ENCODE results near the gene CDC20B.
"Not testable (repeated sequence)": the region's sequence is repeated elsewhere in the genome, so short reads cannot be mapped to it uniquely, and the experiment has no call there.

Gene CDC20B

DNA sequence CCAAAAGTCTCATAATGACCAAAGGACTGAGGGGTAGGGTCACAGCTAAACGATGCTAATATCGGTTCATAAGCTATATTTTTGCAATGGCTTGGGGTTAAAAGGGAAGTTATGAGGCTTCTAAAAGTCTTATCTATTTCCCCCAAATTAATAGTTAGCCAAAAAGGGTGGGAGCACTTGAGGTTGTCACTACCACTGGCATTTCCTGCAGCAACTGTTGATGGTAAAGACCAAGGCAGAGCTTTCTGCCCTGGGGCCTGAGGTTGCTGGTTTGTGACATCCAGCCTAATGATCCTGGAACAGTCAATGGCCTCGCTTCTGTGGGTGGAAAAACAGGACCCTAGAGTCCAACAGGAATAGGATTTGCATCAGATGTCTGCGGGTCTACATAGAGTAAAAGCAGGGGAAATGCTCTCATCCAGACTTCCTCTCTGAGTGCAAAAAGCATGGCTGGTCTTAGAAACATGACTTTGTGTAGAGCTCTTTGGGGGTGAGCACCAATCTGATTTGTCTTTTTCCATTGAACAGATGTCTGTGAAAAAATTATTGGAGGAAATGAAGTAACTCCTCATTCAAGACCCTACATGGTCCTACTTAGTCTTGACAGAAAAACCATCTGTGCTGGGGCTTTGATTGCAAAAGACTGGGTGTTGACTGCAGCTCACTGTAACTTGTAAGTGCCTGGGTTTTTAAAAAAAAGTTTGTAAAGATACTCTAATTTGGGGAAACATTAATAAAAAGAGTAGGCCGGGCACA is 67.9 kb downstream of the CDC20B start:
- TF ChIP-seq, protein P1, sequence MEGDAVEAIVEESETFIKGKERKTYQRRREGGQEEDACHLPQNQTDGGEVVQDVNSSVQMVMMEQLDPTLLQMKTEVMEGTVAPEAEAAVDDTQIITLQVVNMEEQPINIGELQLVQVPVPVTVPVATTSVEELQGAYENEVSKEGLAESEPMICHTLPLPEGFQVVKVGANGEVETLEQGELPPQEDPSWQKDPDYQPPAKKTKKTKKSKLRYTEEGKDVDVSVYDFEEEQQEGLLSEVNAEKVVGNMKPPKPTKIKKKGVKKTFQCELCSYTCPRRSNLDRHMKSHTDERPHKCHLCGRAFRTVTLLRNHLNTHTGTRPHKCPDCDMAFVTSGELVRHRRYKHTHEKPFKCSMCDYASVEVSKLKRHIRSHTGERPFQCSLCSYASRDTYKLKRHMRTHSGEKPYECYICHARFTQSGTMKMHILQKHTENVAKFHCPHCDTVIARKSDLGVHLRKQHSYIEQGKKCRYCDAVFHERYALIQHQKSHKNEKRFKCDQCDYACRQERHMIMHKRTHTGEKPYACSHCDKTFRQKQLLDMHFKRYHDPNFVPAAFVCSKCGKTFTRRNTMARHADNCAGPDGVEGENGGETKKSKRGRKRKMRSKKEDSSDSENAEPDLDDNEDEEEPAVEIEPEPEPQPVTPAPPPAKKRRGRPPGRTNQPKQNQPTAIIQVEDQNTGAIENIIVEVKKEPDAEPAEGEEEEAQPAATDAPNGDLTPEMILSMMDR (conservative IDR thresholded peaks at IDR 0.05; ENCODE audit: low read length), result no peak
- DNase-seq (ENCODE audit: low read depth), result no peak
- no peak overlapping the region for H3K4me3 ChIP-seq (ENCODE audit: low read length)

DNA sequence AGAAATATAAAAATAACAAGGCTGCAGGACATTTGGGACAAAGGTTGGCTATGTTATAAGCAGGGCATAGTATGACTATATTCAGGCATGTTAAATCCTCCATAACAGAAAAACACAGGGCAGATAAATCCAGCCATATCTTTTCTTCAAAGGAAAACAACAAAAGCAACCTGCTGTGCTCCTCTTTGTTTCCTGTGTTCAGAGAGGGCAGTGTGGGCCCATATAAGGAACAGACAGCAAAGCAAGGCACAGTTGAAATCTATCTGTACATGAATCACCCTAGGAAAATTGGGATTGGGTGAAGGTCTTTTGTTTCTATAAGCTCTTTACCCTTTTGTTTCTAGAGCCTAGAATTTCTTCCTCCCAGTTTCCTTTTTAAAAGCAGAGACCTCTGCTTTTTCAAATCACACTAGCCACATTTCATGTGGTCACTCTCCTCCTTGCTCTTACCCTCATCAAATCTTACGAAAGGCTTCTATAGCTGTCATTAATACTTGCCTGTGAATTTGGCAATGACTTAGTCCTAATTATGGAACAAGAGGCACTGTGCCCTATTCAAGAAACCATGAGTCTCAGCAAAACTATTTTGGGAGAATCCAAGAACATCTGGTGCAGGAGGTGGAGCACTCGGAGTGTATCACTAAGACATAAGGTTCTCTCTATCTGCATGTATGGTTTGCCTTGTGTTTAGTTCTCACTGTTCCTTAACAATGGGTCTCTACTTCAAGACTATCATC is 68.8 kb downstream of the CDC20B start:
- peak; percentile 51 for DNase-seq (ENCODE audit: low read depth)
- TF ChIP-seq, protein P1 (conservative IDR thresholded peaks at IDR 0.05; ENCODE audit: low read length), result no peak
- H3K4me3 ChIP-seq (ENCODE audit: low read length), result no peak overlapping the region

DNA sequence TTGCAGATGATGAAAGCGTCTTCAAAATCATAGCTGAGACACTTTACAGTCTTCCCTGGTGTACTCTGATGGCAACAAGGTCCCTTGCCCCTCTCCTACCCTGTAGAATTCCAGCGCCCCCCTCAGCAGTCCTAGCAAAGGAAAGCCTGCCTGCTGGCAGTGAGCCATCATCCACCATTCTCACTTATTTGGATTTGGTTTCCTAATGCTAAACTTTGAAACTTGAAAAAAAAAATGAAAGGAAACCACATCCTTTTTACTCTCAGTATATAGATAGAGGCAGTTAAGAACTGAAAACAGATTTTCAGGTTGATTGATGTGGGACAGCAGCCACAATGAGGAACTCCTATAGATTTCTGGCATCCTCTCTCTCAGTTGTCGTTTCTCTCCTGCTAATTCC is 70.6 kb downstream of the CDC20B start, which contains the start of gene GZMA:
GZMA (plus strand) TSS at position 299 of the 400 bp plus-strand sequence; CDS start at position 336, 37 bp downstream.
- TF ChIP-seq, protein P1 (conservative IDR thresholded peaks at IDR 0.05; ENCODE audit: low read length), result no peak
- no peak for DNase-seq (ENCODE audit: low read depth)
- no peak within 1 kb of the TSS for H3K4me3 ChIP-seq (ENCODE audit: low read length)

GRCh38 chr5:55101556-55102276 is 71.3 kb downstream of the CDC20B start:
- TF ChIP-seq, protein P1 (conservative IDR thresholded peaks at IDR 0.05; ENCODE audit: low read length), result no peak
- DNase-seq (ENCODE audit: low read depth), result no peak
- H3K4me3 ChIP-seq (ENCODE audit: low read length), result no peak overlapping the region

DNA sequence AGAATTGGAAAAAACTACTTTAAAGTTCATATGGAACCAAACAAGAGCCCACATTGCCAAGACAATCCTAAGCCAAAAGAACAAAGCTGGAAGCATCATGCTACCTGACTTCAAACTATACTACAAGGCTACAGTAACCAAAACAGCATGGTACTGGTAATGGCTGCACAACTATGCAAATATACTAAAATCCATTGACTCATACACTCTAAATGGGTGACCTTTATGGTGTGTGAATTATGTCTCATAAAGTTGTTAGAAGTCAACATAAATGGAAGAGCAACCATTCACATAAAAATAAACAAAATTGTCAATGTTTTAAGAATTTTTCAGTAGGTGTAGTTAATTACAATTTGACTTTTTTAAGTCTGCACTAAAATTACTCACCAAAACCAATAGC is 71.8 kb downstream of the CDC20B start:
- DNase-seq (ENCODE audit: low read depth); H3K4me3 ChIP-seq (ENCODE audit: low read length): not testable (repeated sequence)

DNA sequence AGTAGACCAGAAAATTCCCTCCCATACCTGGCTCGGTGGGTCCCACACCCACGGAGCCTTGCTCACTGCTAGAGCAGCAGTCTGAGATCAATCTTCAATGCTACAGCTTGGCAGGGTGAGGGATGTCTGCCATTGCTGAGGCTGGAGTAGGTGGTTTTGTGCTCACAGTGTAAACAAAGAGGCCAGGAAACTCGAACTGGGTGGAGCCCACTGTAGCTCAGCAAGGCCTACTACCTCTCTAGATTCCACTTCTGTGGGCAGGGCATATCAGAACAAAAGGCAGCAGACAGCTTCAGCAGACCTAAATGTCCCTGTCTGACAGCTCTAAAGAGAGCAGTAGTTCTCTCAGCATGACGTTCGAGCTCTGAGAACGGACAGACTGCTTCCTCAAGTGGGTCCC is 76.1 kb downstream of the CDC20B start:
- TF ChIP-seq, protein P1 (conservative IDR thresholded peaks at IDR 0.05; ENCODE audit: low read length), result no peak
- DNase-seq (ENCODE audit: low read depth), result no peak
- no peak overlapping the region for H3K4me3 ChIP-seq (ENCODE audit: low read length)

- DNase-seq (ENCODE audit: low read depth), result no peak
Observed at GRCh38 chr5:55096182-55096581, 76.8 kb downstream of the CDC20B start.

DNA sequence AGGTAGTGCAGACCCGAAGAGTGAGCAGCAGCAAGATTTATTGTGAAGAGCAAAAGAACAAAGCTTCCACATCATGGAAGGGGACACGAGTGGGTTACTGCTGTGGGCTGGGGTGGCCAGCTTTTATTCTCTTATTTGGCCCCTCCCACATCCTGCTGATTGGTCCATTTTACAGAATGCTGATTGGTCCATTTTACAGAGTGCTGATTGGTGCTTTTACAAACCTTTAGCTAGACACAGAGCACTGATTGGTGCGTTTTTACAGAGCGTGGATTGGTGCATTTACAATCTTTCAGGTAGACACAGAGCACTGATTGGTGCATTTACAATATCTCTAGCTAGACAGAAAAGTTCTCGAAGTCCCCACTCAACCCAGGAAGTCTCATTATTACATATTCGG is 82.0 kb downstream of the CDC20B start:
- not testable (repeated sequence) for DNase-seq (ENCODE audit: low read depth); H3K4me3 ChIP-seq (ENCODE audit: low read length)

More at GRCh38 chr5:55096182-55096581, 76.8 kb downstream of the CDC20B start:
- no peak overlapping the region for H3K4me3 ChIP-seq (ENCODE audit: low read length)
- TF ChIP-seq, protein P1 (conservative IDR thresholded peaks at IDR 0.05; ENCODE audit: low read length), result no peak

GRCh38 chr5:55089301-55089700 is 83.7 kb downstream of the CDC20B start:
- not testable (repeated sequence) for DNase-seq (ENCODE audit: low read depth); H3K4me3 ChIP-seq (ENCODE audit: low read length)

Data from AG10803 (cell line).